HCT116 (cell line): ENCODE measurements around the gene CCDC9B. TPM values are rescaled to one million over a fixed set of nuclear protein-coding genes. Genes with fewer than 3 reads are reported as not detected.

ENCODE experiments used
- ATAC-seq: fragments of 200-7000 bp; cut with Tn5 transposase; 2 replicates; pipeline ENCODE4 v1.9.1; 2020; ENCODE audit warnings: mild to moderate bottlenecking, moderate library complexity
- BruUV-seq: library from RNA; stranded (reverse); fragments of 400-500 nt; replicated peaks from 2 replicates; lab custom pipeline; 2021; lab: Mats Ljungman, UMichigan
- CTCF ChIA-PET: fragments of 300-600 bp; sonication (Branson Sonifier 250); formaldehyde crosslinking; loops from one replicate; lab custom pipeline; 2021; ENCODE audit warnings: antibody characterized with exemption; lab: Charles Lee
- POLR2A ChIA-PET: fragments of 300-600, 350-600 bp; sonication (Branson Sonifier 250); formaldehyde crosslinking; loops from one replicate; lab custom pipeline; 2021; ENCODE audit warnings: antibody characterized with exemption; lab: Charles Lee
- RAD21 ChIA-PET, 2 experiments: fragments of 300-600 bp; sonication (Branson Sonifier 250); formaldehyde crosslinking; loops; one replicate each; lab custom pipeline; 2023; ENCODE audit warnings: low total read pairs in 2 of 2; ENCODE audit not compliant: uncharacterized antibody in 2 of 2, unreplicated experiment in 2 of 2, low non-redundant PET in 1 of 2; lab: Charles Lee
- DNase-seq: peaks from one replicate; pipeline ENCODE4 v3.0.0-alpha.2; 2010; ENCODE audit warnings: low read depth, low spot score
- H2AFZ ChIP-seq: fragments of 200-600 bp; shearing (Covaris generic), sonication (generic); 2 replicates; pipeline ENCODE4 v1.6.1; 2017; ENCODE audit warnings: low read depth, mixed run types, mixed read lengths, antibody characterized with exemption, low read length; ENCODE audit not compliant: poor library complexity, severe bottlenecking
- H3K27ac ChIP-seq: 2 replicates; pipeline ENCODE4 v1.5.1; 2012; ENCODE audit warnings: low read depth, low read length
- H3K27me3 ChIP-seq: fragments of 200-600 bp; sonication (generic); 2 replicates; pipeline ENCODE4 v1.6.1; 2016; ENCODE audit warnings: mixed run types, low read length, mixed read lengths; ENCODE audit not compliant: insufficient read depth
- H3K36me3 ChIP-seq, 2 experiments: fragments of 200-500 bp in 1 of 2; fragments of 200-600 bp in 1 of 2; sonication (Bioruptor generic) in 1 of 2; sonication (generic) in 1 of 2; 2 replicates each; pipeline versions ENCODE4 v1.5.1 to v1.6.1; 2014 to 2016; ENCODE audit warnings: low read length in 2 of 2, inconsistent platforms in 1 of 2, mixed read lengths in 1 of 2, mixed run types in 1 of 2; ENCODE audit not compliant: insufficient read depth in 2 of 2, control insufficient read depth in 1 of 2
- H3K4me1 ChIP-seq, 2 experiments: fragments of 200-600 bp in 1 of 2; sonication (generic) in 1 of 2; 2 replicates each; pipeline versions ENCODE4 v1.5.1 to v1.6.1; 2012 to 2017; ENCODE audit warnings: low read length in 2 of 2, inconsistent platforms in 1 of 2, mild to moderate bottlenecking in 1 of 2, mixed read lengths in 1 of 2, mixed run types in 1 of 2, moderate library complexity in 1 of 2; ENCODE audit not compliant: insufficient read depth in 2 of 2, control insufficient read depth in 1 of 2
- H3K4me2 ChIP-seq: fragments of 200-600 bp; sonication (generic); 2 replicates; pipeline ENCODE4 v1.6.1; 2017; ENCODE audit warnings: mixed run types, low read length, mixed read lengths
- H3K4me3 ChIP-seq, 2 experiments: fragments of 200-600 bp in 1 of 2; sonication (generic) in 1 of 2; replicated peaks in 1 of 2; 2 replicates each; pipeline ENCODE4 v1.5.1; 2011 to 2016; ENCODE audit warnings: low read length in 2 of 2, control low read depth in 1 of 2, low read depth in 1 of 2, mild to moderate bottlenecking in 1 of 2, mixed read lengths in 1 of 2, mixed run types in 1 of 2
- H3K79me2 ChIP-seq: fragments of 200-600 bp; sonication (generic); 2 replicates; pipeline ENCODE4 v1.6.1; 2017; ENCODE audit warnings: mild to moderate bottlenecking, mixed run types, low read length, moderate library complexity, mixed read lengths; ENCODE audit not compliant: insufficient read depth
- H3K9ac ChIP-seq: fragments of 200-600 bp; sonication (generic); 2 replicates; pipeline ENCODE4 v1.6.1; 2016; ENCODE audit warnings: low read length, mixed read lengths
- H3K9me2 ChIP-seq: fragments of 200-600 bp; sonication (generic), shearing (Covaris generic); 2 replicates; pipeline ENCODE4 v1.6.1; 2017; ENCODE audit warnings: mixed run types, mild to moderate bottlenecking, moderate library complexity; ENCODE audit not compliant: insufficient read depth
- H3K9me3 ChIP-seq, 2 experiments: fragments of 200-500 bp in 1 of 2; fragments of 200-600 bp in 1 of 2; sonication (Bioruptor generic) in 1 of 2; sonication (generic) in 1 of 2; 2 replicates each; pipeline ENCODE4 v1.6.1; 2014 to 2017; ENCODE audit warnings: low read length in 2 of 2, mixed read lengths in 2 of 2, inconsistent platforms in 1 of 2, low read depth in 1 of 2, mild to moderate bottlenecking in 1 of 2, mixed run types in 1 of 2, moderate library complexity in 1 of 2; ENCODE audit not compliant: control insufficient read depth in 1 of 2, insufficient read depth in 1 of 2
- H4K20me1 ChIP-seq: fragments of 200-600 bp; sonication (generic), shearing (Covaris generic); 2 replicates; pipeline ENCODE4 v1.6.1; 2017; ENCODE audit warnings: mixed run types, mild to moderate bottlenecking, moderate library complexity; ENCODE audit not compliant: insufficient read depth
- CBX3 ChIP-seq: IDR thresholded peaks from 2 replicates; pipeline ENCODE4 v1.6.1; 2012; ENCODE audit warnings: low read depth
- CTCF ChIP-seq, 3 experiments: fragments of 200-600 bp in 1 of 3; sonication (generic) in 1 of 3; IDR thresholded peaks in 2 of 3; conservative IDR thresholded peaks in 1 of 3; 2 replicates each; pipeline ENCODE4 v1.5.1; 2012 to 2017; ENCODE audit warnings: low read depth in 2 of 3, low read length in 2 of 3, antibody characterized with exemption in 1 of 3, borderline replicate concordance in 1 of 3, control low read depth in 1 of 3, mild to moderate bottlenecking in 1 of 3, mixed read lengths in 1 of 3, mixed run types in 1 of 3, moderate library complexity in 1 of 3; ENCODE audit not compliant: insufficient read depth in 1 of 3
- EGR1 ChIP-seq: IDR thresholded peaks from 2 replicates; pipeline ENCODE4 v1.6.1; 2012; ENCODE audit warnings: low read depth
- ELF1 ChIP-seq: IDR thresholded peaks from 2 replicates; pipeline ENCODE4 v1.6.1; 2012; ENCODE audit warnings: low read depth, borderline replicate concordance
- EZH2 ChIP-seq: fragments of 200-600 bp; sonication (generic); IDR thresholded peaks from 2 replicates; pipeline ENCODE4 v1.6.1; 2017; ENCODE audit warnings: antibody characterized with exemption, mixed run types
- JUND ChIP-seq: IDR thresholded peaks from 2 replicates; pipeline ENCODE4 v1.6.1; 2012
- POLR2AphosphoS5 ChIP-seq: IDR thresholded peaks from 2 replicates; pipeline ENCODE4 v1.6.1; 2011; ENCODE audit warnings: mild to moderate bottlenecking, low read depth, low read length, moderate library complexity
- RAD21 ChIP-seq: IDR thresholded peaks from 2 replicates; pipeline ENCODE4 v1.6.1; 2012; ENCODE audit warnings: low read depth, mild to moderate bottlenecking
- SIN3A ChIP-seq: IDR thresholded peaks from 2 replicates; pipeline ENCODE4 v1.6.1; 2012; ENCODE audit warnings: low read depth
- SRF ChIP-seq: IDR thresholded peaks from 2 replicates; pipeline ENCODE4 v1.6.1; 2012; ENCODE audit warnings: low read depth
- TCF7L2 ChIP-seq: IDR thresholded peaks from 2 replicates; pipeline ENCODE4 v1.7.0; 2011; ENCODE audit warnings: borderline replicate concordance, inconsistent platforms; ENCODE audit not compliant: insufficient read depth, insufficient read length; ENCODE audit errors: extremely low read depth
- YY1 ChIP-seq: IDR thresholded peaks from 2 replicates; pipeline ENCODE4 v1.6.1; 2011; ENCODE audit warnings: low read length, low read depth, moderate library complexity, mild to moderate bottlenecking; ENCODE audit not compliant: insufficient replicate concordance; ENCODE audit errors: extremely low read depth
- intact Hi-C: fragments of 100-400 bp; cut with micrococcal nuclease; formaldehyde crosslinking; loops from 2 replicates; pipeline ENCODE4 v1.10.0; 2022
- total RNA-seq: library from RNA; stranded (reverse); gene quantifications from one replicate; pipeline ENCODE4 v1.2.1, GENCODE V29; 2021; ENCODE audit not compliant: unreplicated experiment
- TF ChIP-seq, protein P1 (sequence below): IDR thresholded peaks from 2 replicates; pipeline ENCODE4 v1.6.1; 2012; ENCODE audit warnings: low read depth
- TF ChIP-seq, protein P2 (sequence below): IDR thresholded peaks from 2 replicates; pipeline ENCODE4 v1.6.1; 2012

The CCDC9B gene
- total RNA-seq, 1 experiment from 2014 or later, result 15.6 TPM

DNA sequence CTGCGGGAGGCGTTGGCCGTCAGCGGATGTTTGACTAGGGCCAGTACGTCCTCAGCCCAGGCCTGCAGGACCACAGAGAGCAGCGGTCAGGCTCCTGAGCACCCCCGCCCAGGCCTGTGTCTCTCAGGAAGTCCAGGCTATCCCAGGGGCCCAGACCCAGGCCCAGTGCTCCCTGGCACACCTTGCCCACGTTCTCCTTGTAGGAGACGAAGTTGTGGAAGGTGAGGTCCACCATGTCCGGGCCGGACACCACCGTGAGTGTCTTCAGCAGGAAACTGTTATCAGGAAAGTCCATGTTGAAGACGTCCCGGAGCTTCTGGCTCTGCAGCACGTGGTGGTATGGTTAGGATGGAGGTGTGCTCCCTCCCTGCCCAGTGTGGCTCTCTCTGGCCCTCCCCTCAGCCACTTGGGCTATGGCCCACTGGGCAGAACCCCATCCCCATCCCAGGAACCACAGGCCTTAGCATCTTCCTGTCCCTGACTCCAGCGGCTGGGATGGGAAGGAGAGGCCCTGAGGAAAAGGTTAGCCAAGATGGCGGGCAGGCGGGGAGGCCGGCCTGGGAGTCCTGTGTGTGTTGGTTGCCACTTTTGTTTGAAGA is 38.4 kb downstream of the CCDC9B start:
- ChIA-PET RAD21 (no interaction called here), CTCF (interaction anchor here (1.5 kb wide), 1 partner anchor 27 kb away, joined by 6 read pairs; no protein-coding TSS in a partner anchor)
- H3K4me2 ChIP-seq, result no peak overlapping the region

More for the DNA sequence above, 38.4 kb downstream of the CCDC9B start:
- TF ChIP-seq CTCF (IDR thresholded peaks at IDR 0.05 in 2 of 3, conservative IDR thresholded peaks at IDR 0.05 in 1 of 3; ENCODE audit: borderline replicate concordance in 1 of 3, insufficient read depth in 1 of 3, low read depth in 2 of 3, low read length in 2 of 3) (no peak), SIN3A (no peak), EZH2 (no peak), ELF1 (no peak), SRF (no peak), EGR1 (no peak), JUND (no peak), RAD21 (no peak), CBX3 (no peak), TCF7L2 (no peak), YY1 (no peak), POLR2AphosphoS5 (no peak)
- TF ChIP-seq, protein P1, sequence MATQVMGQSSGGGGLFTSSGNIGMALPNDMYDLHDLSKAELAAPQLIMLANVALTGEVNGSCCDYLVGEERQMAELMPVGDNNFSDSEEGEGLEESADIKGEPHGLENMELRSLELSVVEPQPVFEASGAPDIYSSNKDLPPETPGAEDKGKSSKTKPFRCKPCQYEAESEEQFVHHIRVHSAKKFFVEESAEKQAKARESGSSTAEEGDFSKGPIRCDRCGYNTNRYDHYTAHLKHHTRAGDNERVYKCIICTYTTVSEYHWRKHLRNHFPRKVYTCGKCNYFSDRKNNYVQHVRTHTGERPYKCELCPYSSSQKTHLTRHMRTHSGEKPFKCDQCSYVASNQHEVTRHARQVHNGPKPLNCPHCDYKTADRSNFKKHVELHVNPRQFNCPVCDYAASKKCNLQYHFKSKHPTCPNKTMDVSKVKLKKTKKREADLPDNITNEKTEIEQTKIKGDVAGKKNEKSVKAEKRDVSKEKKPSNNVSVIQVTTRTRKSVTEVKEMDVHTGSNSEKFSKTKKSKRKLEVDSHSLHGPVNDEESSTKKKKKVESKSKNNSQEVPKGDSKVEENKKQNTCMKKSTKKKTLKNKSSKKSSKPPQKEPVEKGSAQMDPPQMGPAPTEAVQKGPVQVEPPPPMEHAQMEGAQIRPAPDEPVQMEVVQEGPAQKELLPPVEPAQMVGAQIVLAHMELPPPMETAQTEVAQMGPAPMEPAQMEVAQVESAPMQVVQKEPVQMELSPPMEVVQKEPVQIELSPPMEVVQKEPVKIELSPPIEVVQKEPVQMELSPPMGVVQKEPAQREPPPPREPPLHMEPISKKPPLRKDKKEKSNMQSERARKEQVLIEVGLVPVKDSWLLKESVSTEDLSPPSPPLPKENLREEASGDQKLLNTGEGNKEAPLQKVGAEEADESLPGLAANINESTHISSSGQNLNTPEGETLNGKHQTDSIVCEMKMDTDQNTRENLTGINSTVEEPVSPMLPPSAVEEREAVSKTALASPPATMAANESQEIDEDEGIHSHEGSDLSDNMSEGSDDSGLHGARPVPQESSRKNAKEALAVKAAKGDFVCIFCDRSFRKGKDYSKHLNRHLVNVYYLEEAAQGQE, result no peak
- TF ChIP-seq, protein P2, sequence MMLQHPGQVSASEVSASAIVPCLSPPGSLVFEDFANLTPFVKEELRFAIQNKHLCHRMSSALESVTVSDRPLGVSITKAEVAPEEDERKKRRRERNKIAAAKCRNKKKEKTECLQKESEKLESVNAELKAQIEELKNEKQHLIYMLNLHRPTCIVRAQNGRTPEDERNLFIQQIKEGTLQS, result no peak
- TF ChIP-seq, all 23 proteins: peak for 0
- Histone ChIP-seq H3K9ac (no peak overlapping the region), H3K4me1 (peaks cover 0 to under 1% of the 10 kb centered on the region in 2 experiments; a peak in 1 of 4 replicates), H4K20me1 (no peaks in the 10 kb centered on the region), H3K79me2 (no peaks in the 10 kb centered on the region), H3K27me3 (no peaks in the 10 kb centered on the region), H3K9me2 (no peaks in the 10 kb centered on the region), H3K36me3 (no peaks in the 10 kb centered on the region), H3K9me3 (no peaks in the 10 kb centered on the region), H2AFZ (no peak overlapping the region), H3K4me3 (no peak overlapping the region), H3K27ac (no peak overlapping the region)
- ATAC-seq (no peak), DNase-seq (no peak)
- POLR2A ChIA-PET, result no interaction called here
- no TSS peak for BruUV-seq
- intact Hi-C loops, result no loop called here
